HFF-Myc (cell line): ENCODE results near the gene LRRC39.
A peak's percentile ranks its signal among the peaks of the same experiment; 100 is the strongest.

ENCODE experiments used
- DNase-seq: peaks from one replicate; pipeline ENCODE4 v3.0.0-alpha.2; 2011; ENCODE audit warnings: low read depth; ENCODE audit errors: extremely low read depth
- H3K4me3 ChIP-seq: replicated peaks from 2 replicates; pipeline ENCODE4 v1.5.1; 2011; ENCODE audit warnings: low read depth, mild to moderate bottlenecking, control low read depth, low read length
- TF ChIP-seq, protein P1 (sequence below): IDR thresholded peaks from 2 replicates; pipeline ENCODE4 v1.5.1; 2012; ENCODE audit warnings: mild to moderate bottlenecking, low read depth, low read length, control low read depth; ENCODE audit errors: missing control alignments

LRRC39 gene

GRCh38 chr1:100134872-100135271 is 43.2 kb downstream of the LRRC39 start:
- no peak for DNase-seq
- no peak overlapping the region for H3K4me3 ChIP-seq
- TF ChIP-seq, protein P1, sequence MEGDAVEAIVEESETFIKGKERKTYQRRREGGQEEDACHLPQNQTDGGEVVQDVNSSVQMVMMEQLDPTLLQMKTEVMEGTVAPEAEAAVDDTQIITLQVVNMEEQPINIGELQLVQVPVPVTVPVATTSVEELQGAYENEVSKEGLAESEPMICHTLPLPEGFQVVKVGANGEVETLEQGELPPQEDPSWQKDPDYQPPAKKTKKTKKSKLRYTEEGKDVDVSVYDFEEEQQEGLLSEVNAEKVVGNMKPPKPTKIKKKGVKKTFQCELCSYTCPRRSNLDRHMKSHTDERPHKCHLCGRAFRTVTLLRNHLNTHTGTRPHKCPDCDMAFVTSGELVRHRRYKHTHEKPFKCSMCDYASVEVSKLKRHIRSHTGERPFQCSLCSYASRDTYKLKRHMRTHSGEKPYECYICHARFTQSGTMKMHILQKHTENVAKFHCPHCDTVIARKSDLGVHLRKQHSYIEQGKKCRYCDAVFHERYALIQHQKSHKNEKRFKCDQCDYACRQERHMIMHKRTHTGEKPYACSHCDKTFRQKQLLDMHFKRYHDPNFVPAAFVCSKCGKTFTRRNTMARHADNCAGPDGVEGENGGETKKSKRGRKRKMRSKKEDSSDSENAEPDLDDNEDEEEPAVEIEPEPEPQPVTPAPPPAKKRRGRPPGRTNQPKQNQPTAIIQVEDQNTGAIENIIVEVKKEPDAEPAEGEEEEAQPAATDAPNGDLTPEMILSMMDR, result no peak

GRCh38 chr1:100132566-100133477 is 45.2 kb downstream of the LRRC39 start, which contains the start of the genes SASS6 and TRMT13:
SASS6 (minus strand) TSS chr1:100132930; CDS start chr1:100132814, 116 bp downstream.
TRMT13 (plus strand) TSS chr1:100133163; CDS start chr1:100133169, 6 bp downstream.
- peak; percentile 94 for DNase-seq
- TF ChIP-seq, protein P1, result no peak
- peak within 1 kb of the TSS; percentile 95 for H3K4me3 ChIP-seq

GRCh38 chr1:100131623-100132022 is 46.4 kb downstream of the LRRC39 start:
- no peak for DNase-seq
- H3K4me3 ChIP-seq, result peak overlapping the region; percentile 95
- TF ChIP-seq, protein P1, result no peak

DNA sequence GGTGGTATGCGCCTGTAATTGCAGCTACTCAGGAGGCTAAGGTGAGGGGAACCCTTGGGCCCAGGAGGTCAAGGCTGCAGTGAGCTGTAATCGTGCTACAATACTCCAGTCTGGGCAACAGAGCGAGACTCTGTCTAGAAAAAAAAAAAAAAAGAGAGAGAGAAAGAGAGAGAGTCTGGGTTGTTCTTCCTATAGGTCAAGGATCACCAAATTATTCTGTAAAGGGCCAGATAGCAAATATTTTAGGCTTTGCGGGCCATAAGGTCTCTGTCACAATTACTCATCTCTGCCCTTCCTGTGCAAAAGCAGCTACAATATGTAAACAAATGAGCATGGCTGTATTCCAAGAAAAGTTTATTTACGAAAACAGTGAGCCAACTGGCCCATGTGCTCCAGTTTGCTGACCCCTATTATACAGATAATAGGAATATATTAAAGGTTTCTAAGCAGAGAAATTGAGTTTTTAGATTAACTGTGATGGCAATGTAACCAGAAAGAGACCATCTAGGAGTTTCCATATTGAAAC is 47.4 kb downstream of the LRRC39 start:
- H3K4me3 ChIP-seq, result no peak overlapping the region
- peak; percentile 35 for DNase-seq
- TF ChIP-seq, protein P1, result no peak

DNA sequence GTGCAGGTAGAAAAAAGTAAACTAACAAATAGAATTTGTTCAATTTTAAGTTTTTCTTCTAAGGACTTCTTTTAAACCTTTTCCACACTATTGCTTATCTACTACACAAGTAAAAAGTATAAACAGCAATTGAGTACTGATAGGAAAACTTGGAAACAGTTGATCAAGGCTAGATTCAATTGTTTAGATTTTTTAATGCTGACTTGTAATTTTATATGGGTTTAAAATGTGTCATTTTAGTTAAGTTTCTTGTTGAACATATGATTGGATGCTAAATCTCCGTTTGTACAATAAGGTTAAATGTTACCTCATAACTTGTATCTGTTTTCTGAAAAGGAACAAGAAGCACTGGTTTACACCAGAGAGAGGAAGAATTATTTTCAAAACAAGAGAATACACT is 50.8 kb downstream of the LRRC39 start:
- TF ChIP-seq, protein P1, result no peak

GRCh38 chr1:100122177-100122576 is 55.9 kb downstream of the LRRC39 start:
- no peak overlapping the region for H3K4me3 ChIP-seq
- no peak for DNase-seq
- TF ChIP-seq, protein P1, result no peak

More for the DNA sequence above, 50.8 kb downstream of the LRRC39 start:
- no peak overlapping the region for H3K4me3 ChIP-seq
- no peak for DNase-seq
